Gastrocnemius medialis (tissue), 4 donors: ENCODE results near the gene TSPAN2. TPM values are rescaled to one million over a fixed set of nuclear protein-coding genes. Genes with fewer than 3 reads are reported as not detected.

Source experiments
- ATAC-seq, 2 donors: fragments of 150-250 bp; one replicate each; pipeline ENCODE4 v1.9.1; 2016
- DNase-seq, 2 donors: peaks; one replicate each; pipeline ENCODE4 v3.0.0-alpha.2; 2019
- H3K27ac ChIP-seq, 4 donors: fragments of 200-600 bp; sonication (generic); 1 replicate in 1 of 4; 2 replicates in 3 of 4; pipeline ENCODE4 v1.5.1; 2016 to 2018; ENCODE audit warnings: mild to moderate bottlenecking in 2 of 4, moderate library complexity in 1 of 4
- H3K27me3 ChIP-seq, 3 donors: fragments of 200-600 bp; sonication (generic) in 2 of 3; 1 replicate in 1 of 3; 2 replicates in 2 of 3; pipeline versions ENCODE4 v1.5.1 to v1.6.0; 2016 to 2019; ENCODE audit warnings: mild to moderate bottlenecking in 1 of 3, moderate library complexity in 1 of 3
- H3K36me3 ChIP-seq, 2 donors: fragments of 200-600 bp; sonication (generic) in 1 of 2; one replicate each; pipeline ENCODE4 v1.5.1; 2017 to 2018
- H3K4me1 ChIP-seq, 2 donors: fragments of 200-600 bp; sonication (generic) in 1 of 2; one replicate each; pipeline ENCODE4 v1.5.1; 2016 to 2017; ENCODE audit warnings: mild to moderate bottlenecking in 2 of 2
- H3K4me3 ChIP-seq, 4 donors: fragments of 200-600 bp; sonication (generic) in 3 of 4; 1 replicate in 1 of 4; 2 replicates in 3 of 4; pipeline ENCODE4 v1.5.1; 2016 to 2019; ENCODE audit warnings: mild to moderate bottlenecking in 2 of 4
- H3K9me3 ChIP-seq, 3 donors: fragments of 200-600 bp; sonication (generic) in 2 of 3; 1 replicate in 1 of 3; 2 replicates in 2 of 3; pipeline ENCODE4 v1.5.1; 2016 to 2019
- POLR2A ChIP-seq, 2 donors: fragments of 450-650 bp; IDR thresholded peaks; one replicate each; pipeline ENCODE4 v1.6.1; 2017; ENCODE audit warnings: antibody characterized with exemption in 2 of 2, mild to moderate bottlenecking in 2 of 2, moderate library complexity in 2 of 2
- in situ Hi-C, 4 donors: fragments of 200-750 bp; cut with MboI; loops; one replicate each; pipeline versions ENCODE4 v1.15.0 to v1.8.0; 2017; ENCODE audit warnings: low sequenced_read_pairs in 4 of 4
- intact Hi-C: fragments of 100-400 bp; cut with DNase I; formaldehyde crosslinking; loops from one replicate; pipeline ENCODE4 v1.15.1; 2023; ENCODE audit warnings: low total_unique reads
- total RNA-seq, 4 donors: library from RNA; depleted of rRNA; stranded (reverse); fragments of >200 nt; gene quantifications; one replicate each; pipeline versions ENCODE4 v1.1.0 to v1.2.3, GENCODE V29; 2016
- TF ChIP-seq, protein P1 (sequence below), 5 experiments: fragments of 450-650 bp in 3 of 5; fragments of 200-600 bp in 2 of 5; sonication (generic) in 2 of 5; IDR thresholded peaks in 4 of 5; conservative IDR thresholded peaks in 1 of 5; 1 replicate in 4 of 5; 2 replicates in 1 of 5; pipeline ENCODE4 v1.5.1; 2016 to 2019; ENCODE audit warnings: antibody characterized with exemption in 5 of 5, mild to moderate bottlenecking in 3 of 5, moderate library complexity in 3 of 5

Gene TSPAN2
- total RNA-seq, 4 donors from 2014 or later: 0.70 to 2.6 (median 2.0) TPM; not detected in 1

DNA sequence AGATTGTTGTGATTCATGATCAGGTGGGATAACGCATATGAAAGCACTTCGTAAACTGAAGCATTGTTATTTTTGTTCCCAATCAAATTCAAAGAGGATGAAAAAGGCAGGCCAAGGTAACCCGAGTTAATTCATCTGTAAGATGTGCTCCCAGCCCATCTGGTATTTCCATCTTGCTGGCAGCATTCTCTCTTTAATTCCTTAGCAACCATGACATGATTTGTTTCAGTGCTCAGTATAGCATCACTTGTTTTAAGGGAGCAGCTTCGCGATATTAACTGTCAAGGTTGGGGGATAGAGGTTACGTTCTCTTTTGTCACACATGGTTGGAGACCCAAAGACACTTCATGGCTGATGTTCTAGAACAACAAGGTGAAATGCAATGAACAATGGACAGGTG lies 6.4 kb downstream of the TSPAN2 start:
- no peaks in the 10 kb centered on the region for H3K36me3 ChIP-seq
- intact Hi-C loops: no loop called here
- no peak for ATAC-seq
- H3K27ac ChIP-seq: peak overlapping the region in 2 of 4 donors; percentile 68 to 69
- H3K9me3 ChIP-seq: no peaks in the 10 kb centered on the region
- in situ Hi-C loops: no loop called here
- H3K4me1 ChIP-seq: no peaks in the 10 kb centered on the region
- TF ChIP-seq, protein P1, sequence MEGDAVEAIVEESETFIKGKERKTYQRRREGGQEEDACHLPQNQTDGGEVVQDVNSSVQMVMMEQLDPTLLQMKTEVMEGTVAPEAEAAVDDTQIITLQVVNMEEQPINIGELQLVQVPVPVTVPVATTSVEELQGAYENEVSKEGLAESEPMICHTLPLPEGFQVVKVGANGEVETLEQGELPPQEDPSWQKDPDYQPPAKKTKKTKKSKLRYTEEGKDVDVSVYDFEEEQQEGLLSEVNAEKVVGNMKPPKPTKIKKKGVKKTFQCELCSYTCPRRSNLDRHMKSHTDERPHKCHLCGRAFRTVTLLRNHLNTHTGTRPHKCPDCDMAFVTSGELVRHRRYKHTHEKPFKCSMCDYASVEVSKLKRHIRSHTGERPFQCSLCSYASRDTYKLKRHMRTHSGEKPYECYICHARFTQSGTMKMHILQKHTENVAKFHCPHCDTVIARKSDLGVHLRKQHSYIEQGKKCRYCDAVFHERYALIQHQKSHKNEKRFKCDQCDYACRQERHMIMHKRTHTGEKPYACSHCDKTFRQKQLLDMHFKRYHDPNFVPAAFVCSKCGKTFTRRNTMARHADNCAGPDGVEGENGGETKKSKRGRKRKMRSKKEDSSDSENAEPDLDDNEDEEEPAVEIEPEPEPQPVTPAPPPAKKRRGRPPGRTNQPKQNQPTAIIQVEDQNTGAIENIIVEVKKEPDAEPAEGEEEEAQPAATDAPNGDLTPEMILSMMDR (IDR thresholded peaks at IDR 0.05 in 4 of 5, conservative IDR thresholded peaks at IDR 0.05 in 1 of 5): no peak
- TF ChIP-seq POLR2A (IDR thresholded peaks at IDR 0.05): no peak
- H3K4me3 ChIP-seq: no peak overlapping the region
- H3K27me3 ChIP-seq: peaks cover 0 to 4% (median 0%) of the 10 kb centered on the region in 3 donors
- DNase-seq: no peak

DNA sequence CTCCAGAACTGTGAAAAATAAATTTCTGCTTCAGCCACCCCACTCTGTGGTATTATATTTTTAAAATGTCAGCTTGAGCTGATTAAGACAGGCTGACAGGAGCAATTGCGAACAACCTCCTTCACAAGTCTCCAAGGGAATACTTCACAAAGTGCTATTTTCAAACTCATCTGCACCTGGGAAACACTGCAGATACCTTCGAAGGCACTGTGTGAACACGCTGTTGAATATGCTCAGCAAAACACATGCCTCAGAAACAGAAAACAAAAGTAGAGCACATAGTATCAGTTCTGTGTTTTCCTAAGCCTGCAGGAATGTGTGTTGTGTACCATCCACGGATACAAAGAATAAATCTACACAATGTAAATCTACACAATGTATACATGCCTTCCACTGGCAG lies 10.6 kb downstream of the TSPAN2 start:
- peaks cover 0 to 6% of the 10 kb centered on the region in 2 donors for H3K4me1 ChIP-seq
- ATAC-seq: no peak

DNA sequence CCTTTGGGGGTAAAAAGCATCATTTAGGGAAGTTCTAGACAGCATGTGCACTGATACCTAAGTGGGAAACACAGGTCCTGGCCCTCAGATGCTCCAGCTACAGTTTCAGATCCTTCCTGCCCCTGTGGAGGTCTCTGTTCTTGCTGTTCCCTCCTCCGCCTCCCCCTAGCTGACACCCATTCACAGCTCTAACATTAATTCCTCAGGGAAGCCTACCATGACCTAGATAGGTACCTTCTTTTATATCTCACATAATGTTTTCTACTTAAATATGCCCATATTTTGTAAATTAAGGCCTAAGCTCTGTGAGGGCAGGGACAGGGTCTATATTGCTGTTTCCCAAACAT lies 11.3 kb downstream of the TSPAN2 start:
- H3K4me3 ChIP-seq: no peak overlapping the region
- peaks cover 0 to 13% of the 10 kb centered on the region in 2 donors for H3K4me1 ChIP-seq
- no peaks in the 10 kb centered on the region for H3K9me3 ChIP-seq
- TF ChIP-seq, protein P1 (IDR thresholded peaks at IDR 0.05 in 4 of 5, conservative IDR thresholded peaks at IDR 0.05 in 1 of 5): no peak
- TF ChIP-seq POLR2A (IDR thresholded peaks at IDR 0.05): no peak
- in situ Hi-C loops: no loop called here
- H3K27ac ChIP-seq: no peak overlapping the region
- no peaks in the 10 kb centered on the region for H3K27me3 ChIP-seq
- H3K36me3 ChIP-seq: no peaks in the 10 kb centered on the region
- no peak for DNase-seq
- intact Hi-C loops: no loop called here
- no peak for ATAC-seq

More for the DNA sequence above, 10.6 kb downstream of the TSPAN2 start:
- no peaks in the 10 kb centered on the region for H3K27me3 ChIP-seq
- TF ChIP-seq, protein P1 (IDR thresholded peaks at IDR 0.05 in 4 of 5, conservative IDR thresholded peaks at IDR 0.05 in 1 of 5): no peak
- no peak for TF ChIP-seq POLR2A (IDR thresholded peaks at IDR 0.05)
- H3K36me3 ChIP-seq: no peaks in the 10 kb centered on the region
- DNase-seq: no peak
- H3K27ac ChIP-seq: no peak overlapping the region
- H3K4me3 ChIP-seq: no peak overlapping the region
- in situ Hi-C loops (no loop called here), intact Hi-C loops (no loop called here)
- H3K9me3 ChIP-seq: no peaks in the 10 kb centered on the region

DNA sequence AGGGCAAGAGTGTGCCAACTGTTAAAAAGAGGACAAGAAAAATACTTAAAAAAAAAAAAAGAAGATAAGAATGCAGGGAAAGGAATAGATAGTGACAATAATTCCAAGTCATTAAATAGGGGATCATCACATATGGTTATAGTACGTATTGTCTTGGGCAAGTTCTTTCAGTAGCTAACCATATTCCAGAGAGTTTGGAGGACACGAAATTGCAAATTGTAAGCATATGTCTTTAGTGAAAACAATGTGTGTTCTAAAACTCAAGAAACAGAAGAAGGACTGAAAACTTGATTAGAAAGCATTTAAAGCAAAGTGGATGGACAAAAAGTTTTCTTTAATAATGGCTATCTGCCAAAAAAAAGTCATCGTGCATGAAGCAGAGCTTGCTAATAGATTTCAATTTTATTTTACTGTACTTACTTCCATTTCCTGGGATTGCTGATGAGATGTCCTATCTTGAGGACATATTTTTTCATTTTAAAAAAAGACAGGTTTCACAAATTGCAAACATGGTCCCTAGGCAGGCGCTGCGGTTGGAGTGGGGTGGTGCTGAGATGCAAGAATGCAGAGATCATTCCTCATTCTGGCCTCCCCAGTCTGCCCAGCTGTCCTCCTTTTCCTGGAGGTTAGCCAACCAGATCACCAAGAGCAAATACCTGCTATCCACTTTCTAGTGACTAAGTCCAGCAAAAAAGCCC lies 11.9 kb downstream of the TSPAN2 start:
- Histone ChIP-seq H3K27me3 (no peaks in the 10 kb centered on the region), H3K9me3 (no peaks in the 10 kb centered on the region), H3K27ac (no peak overlapping the region), H3K36me3 (no peaks in the 10 kb centered on the region), H3K4me3 (no peak overlapping the region), H3K4me1 (peaks cover 0 to 13% of the 10 kb centered on the region in 2 donors)
- no peak for ATAC-seq
- intact Hi-C loops (no loop called here), in situ Hi-C loops (no loop called here)
- TF ChIP-seq POLR2A (IDR thresholded peaks at IDR 0.05): no peak
- TF ChIP-seq, protein P1 (IDR thresholded peaks at IDR 0.05 in 4 of 5, conservative IDR thresholded peaks at IDR 0.05 in 1 of 5): no peak
- DNase-seq: no peak
